GM10248 (cell line): ENCODE data around the gene KIF12.

ENCODE experiments used
- CTCF ChIA-PET: fragments of 300-600 bp; sonication (Branson Sonifier 250); formaldehyde crosslinking; extraction: SDS; loops from one replicate; lab custom pipeline; 2021; ENCODE audit warnings: antibody characterized with exemption; lab: Yijun Ruan, JAX
- POLR2A ChIA-PET: fragments of 350-650 bp; sonication (Branson Sonifier 250); formaldehyde crosslinking; extraction: SDS; loops from one replicate; lab custom pipeline; 2020; ENCODE audit warnings: antibody characterized with exemption; lab: Yijun Ruan, JAX
- DNase-seq: peaks from one replicate; pipeline ENCODE4 v3.0.0; 2012; ENCODE audit errors: extremely low spot score
- CTCF ChIP-seq: IDR thresholded peaks from 2 replicates; pipeline ENCODE4 v1.5.1; 2012; ENCODE audit warnings: mild to moderate bottlenecking, low read depth; ENCODE audit errors: extremely low read depth, missing control alignments, control extremely low read depth

KIF12 gene

GRCh38 chr9:114107286-114108001 lies 8.4 kb upstream of the KIF12 start:
- DNase-seq = no peak
- ChIA-PET CTCF (interaction anchor here (0.7 to 6.1 kb wide), 20 partner anchors 8 to 440 kb away, joined by 3 to 50 read pairs (median 4); partner anchors contain the start of gene KIF12), POLR2A (no interaction called here)
- no peak for TF ChIP-seq CTCF

- no peak for DNase-seq
- CTCF ChIA-PET = interaction anchor here (1.5 to 6.1 kb wide), 2 partner anchors 16 to 22 kb away, joined by 3 to 35 read pairs; no protein-coding TSS in a partner anchor
- no peak for TF ChIP-seq CTCF
- POLR2A ChIA-PET = no interaction called here
These were observed 6.1 kb upstream of the KIF12 start for GRCh38 chr9:114105236-114105635.

- CTCF ChIA-PET = interaction anchor here (1.7 to 6.6 kb wide), 2 partner anchors 19 to 189 kb away, joined by 5 to 31 read pairs; no protein-coding TSS in a partner anchor
- no peak for DNase-seq
- TF ChIP-seq CTCF = no peak
These were observed 3.4 kb upstream of the KIF12 start for GRCh38 chr9:114102484-114102883.

GRCh38 chr9:114100536-114100935 lies 1.4 kb upstream of the KIF12 start:
- CTCF ChIA-PET = interaction anchor here (1.0 to 6.6 kb wide), 2 partner anchors 11 to 17 kb away, joined by 3 to 31 read pairs; no protein-coding TSS in a partner anchor

More at GRCh38 chr9:114102484-114102883, 3.4 kb upstream of the KIF12 start:
- POLR2A ChIA-PET = no interaction called here

GRCh38 chr9:114099669-114100270 lies 678 bp upstream of the KIF12 start:
- ChIA-PET CTCF (interaction anchor here (1.0 to 6.6 kb wide), 5 partner anchors 8 to 191 kb away, joined by 3 to 31 read pairs (median 5); no protein-coding TSS in a partner anchor), POLR2A (no interaction called here)
- DNase-seq = no peak
- TF ChIP-seq CTCF = no peak

More at GRCh38 chr9:114100536-114100935, 1.4 kb upstream of the KIF12 start:
- POLR2A ChIA-PET = no interaction called here
- no peak for TF ChIP-seq CTCF
- DNase-seq = no peak
